GM19467 (cell line): ENCODE measurements around the gene BRSK2.

Experiments used
- ATAC-seq: cut with Tn5 transposase; IDR thresholded peaks from one replicate; pipeline ENCODE4 v1.9.1; 2021; ENCODE audit warnings: mild to moderate bottlenecking, moderate library complexity; ENCODE audit not compliant: unreplicated experiment

The BRSK2 gene

DNA sequence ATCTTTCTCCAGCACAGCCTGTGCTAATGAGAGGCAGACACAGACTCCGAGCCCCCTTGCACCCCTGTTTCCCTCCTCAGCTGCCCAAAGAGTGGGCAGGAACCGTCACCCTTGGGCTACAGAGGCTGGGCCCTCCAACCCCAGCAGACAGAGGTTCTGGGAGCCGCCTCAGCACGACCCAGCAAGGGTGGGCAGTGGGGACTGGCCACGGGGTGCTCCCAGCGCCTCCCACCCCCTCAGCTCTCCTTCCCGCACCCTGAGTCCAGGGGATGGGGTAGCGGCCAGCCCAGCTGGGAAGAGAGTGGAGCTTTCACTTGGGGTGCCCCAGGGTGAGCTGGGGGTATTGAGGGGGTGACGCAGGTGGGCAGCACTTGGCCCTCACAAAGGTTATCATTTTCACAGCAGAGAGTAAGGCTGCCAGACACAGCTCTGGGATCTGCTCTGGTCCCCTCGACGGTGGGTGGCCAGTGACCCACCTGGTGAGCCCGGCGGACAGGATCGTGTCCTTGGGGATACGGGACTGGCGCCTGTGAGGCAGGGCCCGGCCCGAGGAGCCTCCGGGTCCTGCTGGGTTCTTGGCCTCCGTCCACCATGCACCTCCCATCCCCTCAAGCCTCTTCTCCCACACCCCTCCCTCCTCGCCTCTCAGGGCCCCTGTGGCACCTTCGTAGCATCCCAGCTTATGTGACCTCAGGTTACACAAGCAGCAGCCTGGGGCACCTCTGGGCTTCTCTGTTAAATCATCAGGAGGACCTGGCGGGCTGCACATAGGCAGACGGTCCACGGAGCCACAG, 14.4 kb upstream of the BRSK2 start:
- ATAC-seq, result no peak

DNA sequence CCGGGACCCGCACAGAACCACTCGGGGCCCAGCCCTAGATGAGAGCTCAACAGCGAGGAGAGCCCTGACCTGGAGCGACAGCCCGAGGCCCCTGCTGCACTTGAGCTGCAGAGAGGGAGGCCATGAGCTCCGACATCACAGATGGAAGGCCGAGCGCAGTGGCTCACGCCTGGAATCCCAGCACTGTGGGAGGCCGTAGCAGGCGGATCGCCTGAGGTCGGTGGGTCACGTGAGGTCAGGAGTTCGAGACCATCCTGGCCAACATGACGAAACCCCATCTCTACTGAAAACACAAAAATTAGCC, 13.8 kb upstream of the BRSK2 start:
- no peak for ATAC-seq

DNA sequence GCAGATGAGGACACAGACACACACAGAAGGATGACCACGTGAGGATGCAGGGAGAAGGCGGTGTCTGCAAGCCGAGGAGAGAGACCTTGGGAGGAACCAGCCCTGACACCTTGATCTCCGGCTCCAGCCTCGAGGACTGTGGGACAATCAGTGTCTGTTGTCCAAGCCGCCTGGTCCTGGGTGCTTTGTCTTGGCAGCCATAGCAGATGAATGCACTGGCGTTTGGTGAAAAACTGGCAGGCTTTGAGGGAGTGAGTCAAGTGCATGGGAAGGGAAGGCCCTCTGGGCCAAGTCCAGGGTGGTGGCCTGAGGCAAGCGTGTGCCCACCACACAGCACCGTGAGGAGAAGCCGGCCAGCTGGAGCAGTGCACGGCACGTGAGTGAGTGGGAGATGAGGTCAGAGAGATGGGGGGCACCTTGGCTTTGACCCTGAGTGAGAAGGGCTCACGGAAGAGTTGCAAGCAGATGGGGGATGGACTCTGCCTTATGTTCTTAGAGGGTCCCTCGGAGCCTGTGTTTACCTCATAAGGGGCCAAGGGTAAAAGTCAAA, 12.4 kb upstream of the BRSK2 start:
- ATAC-seq, result no peak

DNA sequence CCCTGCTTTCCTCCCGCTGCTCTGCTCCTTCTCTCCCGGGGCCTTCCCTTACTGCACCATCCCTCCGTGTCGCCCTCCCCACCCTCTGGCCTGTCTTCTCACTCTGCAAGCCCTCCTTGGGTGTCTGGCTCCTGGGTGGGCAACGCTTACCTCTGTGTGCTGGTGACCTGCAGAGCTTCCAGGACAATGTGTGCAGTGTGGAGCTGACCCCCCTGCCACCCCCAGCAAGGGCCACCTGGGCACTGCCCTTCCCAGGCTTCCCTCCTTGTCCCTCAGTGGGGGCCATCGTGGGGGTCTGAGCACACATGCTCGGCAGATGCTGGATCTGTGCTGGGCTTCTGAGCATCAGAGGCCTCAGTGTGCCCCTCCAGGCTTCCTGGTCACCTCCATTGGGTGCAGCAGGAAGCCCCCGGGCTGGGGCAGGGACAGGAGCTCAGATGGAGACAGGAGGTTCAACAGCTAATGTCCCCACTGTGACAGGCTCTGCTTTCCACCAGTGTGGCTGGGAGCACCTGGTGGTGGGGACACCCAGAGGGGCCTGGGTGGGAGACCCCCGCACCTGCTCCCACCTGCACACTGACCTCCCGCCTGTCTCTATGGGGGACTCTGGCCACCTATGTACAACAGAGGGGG, 7.8 kb upstream of the BRSK2 start:
- no peak for ATAC-seq

DNA sequence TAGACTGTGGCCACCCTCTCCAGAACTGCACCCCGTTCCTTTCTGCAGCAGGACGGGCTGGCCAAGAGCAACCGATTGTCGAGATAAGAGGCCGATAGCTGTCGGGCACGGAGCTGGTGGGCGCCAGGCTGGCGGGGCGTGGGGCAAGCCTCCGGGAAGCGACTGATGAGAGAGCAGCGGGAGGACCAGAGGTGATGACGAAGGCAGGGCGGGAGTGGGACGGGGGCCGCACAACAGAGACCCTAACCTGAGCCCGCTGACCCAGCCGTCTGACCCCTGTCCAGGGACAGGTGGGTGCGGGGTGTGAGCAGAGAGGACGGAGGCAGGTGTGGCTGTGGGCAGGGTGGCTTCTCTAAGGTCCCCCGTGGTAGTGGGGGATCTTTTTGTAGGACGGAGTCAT, 7.3 kb upstream of the BRSK2 start:
- ATAC-seq, result no peak

DNA sequence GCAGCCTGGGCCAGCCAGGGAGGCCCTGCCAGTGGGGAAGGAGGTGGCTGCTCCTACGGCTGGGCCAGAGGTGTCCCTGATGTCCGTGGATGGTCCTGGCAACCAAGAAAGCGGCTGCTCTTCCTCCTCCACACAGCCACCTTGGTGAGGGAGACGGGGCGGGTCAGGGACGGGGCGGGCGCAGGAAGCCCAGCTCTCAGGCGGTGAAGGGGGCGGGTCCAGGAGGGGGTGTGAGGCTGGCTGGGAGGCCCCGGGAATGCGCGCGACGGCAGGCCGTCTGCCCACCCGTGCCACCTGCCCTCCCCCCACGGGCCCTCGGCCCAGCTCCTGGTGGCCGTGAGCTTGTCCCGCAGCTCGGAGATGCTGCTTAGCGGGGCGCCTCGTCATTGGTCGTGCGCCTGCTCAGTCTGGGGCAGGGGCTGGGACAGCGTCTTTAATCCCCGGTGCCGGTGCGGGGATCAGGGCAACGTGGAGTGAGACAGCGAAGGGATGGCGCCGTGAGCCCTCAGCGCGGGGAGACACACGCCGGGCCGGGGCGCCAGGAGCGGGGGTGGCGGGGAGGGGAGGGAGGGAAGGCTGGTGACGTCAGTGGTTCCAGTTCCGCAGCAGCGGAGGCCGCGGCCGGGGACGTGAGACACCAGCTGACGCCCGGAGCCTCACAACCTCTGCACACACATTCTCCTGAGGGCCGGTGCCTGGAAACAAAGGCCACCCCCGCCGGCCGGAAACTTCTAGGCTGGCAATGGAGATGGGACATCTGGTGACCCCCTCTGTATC, 6.7 kb upstream of the BRSK2 start:
- ATAC-seq, result no peak

DNA sequence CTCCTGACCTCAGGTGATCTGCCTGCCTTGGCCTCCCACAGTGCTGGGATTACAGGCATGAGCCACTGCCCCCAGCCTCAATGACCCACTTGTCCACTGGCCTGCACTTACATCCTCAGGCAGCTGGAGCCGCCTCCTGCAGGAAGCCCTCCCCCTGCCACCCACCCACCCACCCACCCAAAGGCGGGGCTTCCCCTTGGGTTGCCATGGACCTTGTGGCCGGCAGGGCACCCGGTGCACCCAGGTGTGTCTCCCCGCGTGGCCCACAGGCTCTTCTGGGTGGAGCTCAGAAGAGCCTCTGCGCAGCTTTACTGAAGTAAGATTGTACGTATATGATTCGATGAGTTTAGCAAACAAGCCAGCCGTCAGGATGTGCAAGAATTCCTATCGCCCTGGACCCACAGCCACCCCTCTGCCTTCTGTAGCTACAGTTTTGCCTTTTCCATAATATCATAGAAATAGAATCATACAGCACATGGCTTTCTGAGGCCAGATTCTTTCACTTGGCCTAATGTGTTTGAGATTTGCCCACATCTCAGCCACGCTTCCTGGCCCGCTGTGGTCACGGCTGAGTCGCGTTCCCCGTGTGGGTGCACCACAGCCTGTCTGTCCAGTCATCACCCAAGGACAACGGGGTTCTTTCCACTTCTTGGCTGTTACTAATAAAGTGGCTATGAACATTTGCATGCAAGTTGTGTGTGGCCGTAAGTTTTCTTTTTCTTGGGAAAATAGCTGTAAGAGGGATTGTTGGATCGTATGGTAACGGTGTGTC, 5.3 kb upstream of the BRSK2 start:
- no peak for ATAC-seq

DNA sequence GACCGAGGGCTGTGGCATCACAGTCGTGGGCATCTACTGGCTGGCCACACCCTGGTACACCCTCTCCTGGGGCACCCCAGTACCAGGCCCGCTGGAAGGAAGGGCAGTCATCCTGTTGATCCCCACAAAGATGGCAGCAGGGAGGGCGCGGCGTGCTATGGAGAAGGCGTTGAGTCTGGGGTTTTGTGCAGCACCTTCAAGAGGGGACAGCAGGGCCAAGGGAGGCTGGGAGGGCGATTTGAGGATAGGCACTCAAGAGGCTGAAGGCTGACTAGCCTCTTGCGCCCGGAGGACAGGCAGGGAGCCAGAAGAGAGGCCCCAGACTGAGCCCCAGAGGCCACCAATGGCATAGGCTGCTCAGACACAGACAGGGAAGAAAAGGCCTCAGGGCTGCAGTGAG, 2.2 kb upstream of the BRSK2 start:
- no peak for ATAC-seq

DNA sequence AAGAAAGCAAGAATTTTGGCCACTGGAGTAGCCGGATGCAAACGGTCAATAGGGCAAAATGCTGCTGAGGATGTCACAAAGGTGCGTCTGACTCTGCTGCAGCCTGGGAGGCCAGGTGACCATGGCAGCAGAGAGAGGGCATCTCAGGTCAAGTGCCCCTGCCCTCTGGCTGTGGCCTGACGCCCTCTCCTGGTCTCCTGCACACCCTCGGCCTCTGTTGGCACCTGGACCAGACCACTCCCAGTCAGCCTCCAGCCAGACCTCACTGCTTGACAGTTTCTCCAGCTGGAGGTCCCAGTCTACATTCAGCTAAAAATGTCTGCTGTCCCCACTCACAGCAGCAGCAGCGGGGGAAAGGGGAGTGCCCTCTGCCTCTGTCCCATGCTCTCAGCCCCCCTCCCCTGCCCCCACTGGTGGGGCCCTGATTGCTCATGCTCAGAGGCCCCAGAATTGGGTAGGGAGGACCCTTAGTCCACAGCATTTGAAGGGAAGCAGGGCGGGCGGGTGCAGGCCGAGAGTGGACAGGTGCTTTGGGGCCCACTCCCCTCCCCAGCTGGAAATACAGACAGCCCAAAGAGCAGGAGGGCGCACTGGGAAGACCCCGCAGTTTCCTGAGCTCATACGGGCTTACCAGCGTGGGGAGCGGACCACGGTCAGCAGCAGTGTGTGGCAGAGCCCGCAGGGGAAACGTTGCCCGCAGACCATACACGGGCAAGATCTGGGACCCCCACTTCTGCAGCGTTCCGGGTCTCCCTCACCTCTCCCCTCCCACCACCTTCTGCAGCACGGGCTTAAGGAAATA, 1.6 kb upstream of the BRSK2 start:
- ATAC-seq, result no peak

DNA sequence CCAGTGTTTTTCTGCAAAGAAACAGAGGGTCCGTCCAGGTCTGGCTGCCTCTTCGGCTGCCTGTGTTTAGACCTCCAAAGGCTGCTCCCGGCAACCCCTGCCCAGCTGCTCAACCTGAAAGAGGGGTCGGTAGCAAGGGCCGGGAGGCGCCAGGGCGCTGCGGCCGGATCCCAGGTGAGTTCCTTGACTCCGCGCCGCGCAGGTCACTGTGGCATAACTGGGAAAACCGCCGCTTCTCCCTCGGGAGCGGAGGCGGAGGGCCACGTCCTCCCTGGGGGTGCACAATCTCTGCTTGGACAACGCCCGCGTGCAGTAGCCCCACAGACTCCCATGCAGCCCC, 1.0 kb upstream of the BRSK2 start:
- no peak for ATAC-seq

DNA sequence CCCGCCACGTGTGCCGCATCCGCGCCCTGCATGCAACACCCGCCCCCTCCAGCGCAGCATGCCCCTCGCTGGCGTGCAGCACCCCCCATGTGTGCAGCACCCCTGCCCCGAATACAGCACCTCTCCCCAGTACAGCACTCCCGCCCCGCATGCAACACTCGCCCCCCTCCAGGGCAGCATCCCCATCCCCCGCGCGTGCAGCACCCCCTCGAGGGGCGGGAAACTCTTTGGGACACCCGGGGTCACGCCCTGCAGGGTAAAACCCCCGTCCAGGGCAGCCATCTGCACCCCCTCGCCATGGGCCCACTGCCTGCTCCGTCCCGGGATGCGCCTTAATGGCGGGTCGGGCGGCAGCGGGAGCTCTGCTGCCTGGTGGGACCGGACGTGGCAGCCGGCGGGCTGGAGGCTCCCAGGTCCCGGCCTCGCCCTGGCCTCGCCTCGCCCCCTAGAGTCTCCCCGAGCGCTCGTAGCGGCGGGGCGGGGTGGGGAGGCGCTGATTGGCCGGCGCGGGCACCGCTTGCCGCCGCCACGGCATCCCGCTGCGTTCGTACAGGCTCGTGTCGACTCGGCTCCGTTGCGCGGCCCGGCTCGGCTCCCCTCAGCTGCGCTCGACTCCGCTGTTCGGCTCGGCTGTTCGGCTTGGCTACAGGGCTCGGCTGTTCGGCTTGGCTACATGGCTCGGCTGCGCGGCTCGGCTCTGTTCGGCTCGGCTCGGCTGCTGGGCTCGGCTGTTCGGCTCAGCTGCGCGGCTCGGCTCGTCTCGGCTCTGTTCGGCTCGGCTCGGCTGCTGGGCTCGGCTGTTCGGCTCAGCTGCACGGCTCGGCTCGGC, 417 bp upstream of the BRSK2 start:
- peak; percentile 84 for ATAC-seq

DNA sequence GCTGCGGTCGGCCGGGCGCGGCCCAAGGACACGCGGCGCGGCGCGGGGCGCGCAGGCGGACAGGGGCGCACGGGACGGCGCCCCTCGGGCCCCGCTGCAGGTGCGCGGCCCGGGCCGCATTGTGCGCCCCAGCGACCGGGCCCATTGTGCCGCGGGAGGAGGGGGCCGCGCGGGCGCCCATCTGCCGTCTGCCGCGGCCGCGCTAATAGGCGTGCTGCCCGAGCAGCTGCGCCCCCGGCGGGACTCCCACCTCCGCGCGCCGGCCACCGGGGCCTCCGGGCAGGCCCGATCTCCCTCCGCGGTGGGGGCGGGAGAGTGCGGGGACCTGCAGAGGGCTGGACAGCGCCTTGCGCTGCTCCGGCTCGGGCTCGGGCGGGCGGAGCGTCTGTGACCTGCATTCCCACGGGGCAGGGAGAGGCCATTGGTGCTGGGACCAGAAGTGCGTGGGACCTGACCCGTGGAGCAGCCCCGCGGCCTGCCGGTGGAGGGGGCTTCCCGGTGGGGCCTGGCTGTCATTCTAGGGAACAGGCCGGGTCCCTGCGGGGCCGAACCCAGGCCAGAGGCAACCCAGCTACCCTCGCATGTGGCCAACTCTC, 933 bp downstream of the BRSK2 start:
- ATAC-seq, result no peak

DNA sequence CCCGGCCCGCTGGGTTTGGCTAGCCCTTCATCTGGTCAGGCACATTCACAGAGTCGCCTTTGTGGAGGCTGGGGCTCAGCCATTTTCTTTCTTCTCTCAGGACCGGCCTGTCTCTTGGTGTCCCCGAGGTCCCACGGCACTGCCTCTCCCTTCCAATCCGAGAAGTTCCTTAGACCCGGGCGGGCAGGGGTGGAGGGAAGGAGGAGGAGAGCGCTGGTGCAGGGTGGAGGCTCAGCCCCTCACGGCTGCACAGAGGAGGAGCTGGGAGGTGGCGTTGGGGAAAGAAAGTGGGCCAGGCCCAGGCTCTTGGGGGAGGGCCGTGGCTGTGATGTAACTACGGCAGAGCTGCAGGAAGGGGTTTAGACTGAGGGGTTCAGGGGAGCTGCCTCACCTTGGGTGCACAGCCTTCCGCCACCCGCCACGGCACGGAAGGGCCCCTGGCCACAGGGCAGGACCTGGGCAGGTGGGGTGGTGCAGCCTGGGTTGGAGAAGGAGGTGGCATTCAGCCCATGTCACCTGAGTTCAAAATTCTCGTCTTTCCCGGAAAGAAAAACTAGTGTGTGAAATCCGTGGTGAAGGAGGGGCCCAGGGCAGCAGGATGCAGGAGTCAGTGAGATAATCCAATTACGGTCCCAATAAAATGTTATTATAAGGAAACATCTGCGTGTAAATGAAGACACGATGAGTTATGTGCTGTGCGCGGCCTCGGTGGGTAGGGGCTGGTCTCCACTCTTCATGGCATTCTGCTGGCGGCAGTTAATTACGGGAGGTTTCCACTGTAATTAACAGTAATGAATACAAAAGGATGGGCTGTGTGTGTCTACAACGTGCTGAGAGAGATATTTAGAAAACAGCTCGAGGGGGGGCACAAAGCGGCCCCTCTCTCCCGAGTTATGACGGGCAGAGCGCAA, 1.7 kb downstream of the BRSK2 start:
- no peak for ATAC-seq

DNA sequence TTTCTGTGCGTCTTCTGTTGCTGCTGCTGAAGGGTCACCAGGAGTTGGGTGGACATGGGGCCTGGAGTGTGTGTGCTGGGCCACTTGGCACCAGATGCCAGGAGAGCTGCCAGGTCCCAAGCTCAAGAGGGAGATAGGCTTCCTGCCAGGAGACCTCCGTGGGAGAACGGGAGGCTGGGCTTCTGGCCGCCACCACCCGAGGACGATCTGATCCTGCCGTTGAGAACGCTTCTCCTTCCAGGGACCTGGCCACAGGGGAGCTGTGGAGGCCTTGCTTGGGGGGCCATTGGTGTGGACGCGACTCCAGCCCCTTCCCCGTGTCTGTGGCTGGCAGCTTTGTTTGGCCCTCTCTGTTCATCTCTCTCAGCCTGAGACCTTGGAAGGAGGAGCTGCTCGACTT, 2.4 kb downstream of the BRSK2 start:
- ATAC-seq, result no peak

DNA sequence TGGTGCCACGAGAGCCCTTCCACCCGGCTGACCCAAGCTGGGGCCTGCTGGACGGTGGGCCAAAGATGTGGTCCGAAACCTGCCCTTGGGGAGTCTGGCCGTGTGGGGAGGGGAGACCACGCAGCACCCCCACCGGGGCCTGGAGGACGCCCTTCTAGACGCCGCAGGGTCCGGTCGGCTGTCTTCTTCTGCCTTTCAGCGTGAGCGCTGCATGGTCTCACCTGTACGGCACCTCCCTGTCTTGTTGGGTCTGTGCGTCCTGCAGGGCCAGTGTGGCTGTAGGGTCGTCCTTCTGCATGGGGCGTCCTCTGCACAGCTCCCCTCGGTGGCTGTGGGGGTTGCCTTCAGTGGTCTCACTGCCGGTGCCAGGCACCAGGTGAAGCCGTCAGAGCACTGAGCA, 2.8 kb downstream of the BRSK2 start:
- no peak for ATAC-seq

DNA sequence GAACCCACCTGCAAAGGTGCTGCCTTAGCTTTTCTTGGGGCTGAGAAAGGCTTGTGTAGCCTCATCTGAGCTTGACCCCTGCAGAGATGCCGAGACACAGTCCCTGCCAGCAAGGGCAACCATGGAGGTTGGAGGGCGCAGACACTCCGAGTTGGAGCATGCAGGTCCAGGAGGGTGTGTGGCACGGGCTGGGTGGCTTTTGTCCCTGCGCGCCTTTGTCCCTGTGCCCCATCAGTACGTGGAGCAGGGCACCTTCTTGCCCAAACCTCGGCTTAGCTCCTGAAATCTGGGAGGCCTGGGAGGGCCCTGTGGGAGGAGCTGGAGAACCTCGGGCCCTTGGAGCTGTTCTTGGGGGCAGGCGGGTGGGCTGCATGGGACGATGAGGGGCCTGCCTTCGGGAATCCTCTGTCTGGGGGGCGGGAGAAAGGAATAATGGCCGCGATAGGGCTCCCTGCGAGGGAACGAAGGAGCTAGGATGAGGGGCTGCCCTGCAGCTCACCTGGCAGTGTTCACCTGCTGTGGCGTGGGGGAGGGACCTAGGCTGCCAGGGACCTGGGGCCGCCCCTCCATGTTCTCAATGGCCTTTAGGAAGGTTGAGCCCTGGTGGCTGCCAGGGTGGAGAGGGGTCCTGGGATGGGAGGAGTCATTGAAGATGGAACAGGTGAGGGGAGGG, 3.4 kb downstream of the BRSK2 start:
- no peak for ATAC-seq

DNA sequence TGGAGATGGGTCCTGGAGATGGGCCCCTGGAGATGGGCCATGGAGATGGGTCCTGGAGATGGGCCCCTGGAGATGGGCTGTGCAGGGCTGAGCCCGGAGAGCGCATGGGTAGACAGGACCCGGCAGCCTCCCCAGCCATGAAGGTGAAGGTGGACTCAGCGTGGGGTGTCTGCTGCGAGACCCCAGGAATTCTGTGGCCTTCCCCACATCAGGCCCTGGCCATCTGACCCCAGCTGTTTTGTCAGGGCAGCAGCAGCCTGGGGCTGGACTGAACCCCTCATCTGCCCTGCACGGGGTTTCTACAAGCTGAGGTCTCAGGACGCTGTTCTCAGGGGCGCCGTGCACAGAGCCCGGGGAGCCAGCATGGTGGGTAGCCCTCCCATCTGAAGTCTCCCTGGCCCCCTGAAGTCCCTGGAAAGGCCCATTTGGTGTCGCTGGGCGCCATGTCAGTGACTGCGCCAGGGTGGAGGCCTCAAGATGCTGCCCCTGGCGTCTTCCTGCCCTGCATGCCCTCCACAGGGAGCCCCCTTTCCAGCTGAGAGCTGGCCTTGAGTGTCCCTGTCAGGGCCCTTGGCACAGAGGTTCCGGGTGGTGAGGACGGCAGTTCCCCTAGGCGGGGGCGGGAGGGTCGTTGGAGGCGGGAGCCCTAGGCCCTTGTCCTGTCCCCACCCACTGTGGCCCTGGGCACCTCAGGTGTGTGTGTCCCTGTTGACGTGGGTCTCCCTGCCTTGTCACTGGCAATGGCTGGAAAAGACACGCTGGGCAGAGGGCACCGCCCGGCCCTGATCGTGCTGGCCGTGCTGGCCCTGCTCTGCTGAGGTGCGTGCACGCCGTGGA, 5.4 kb downstream of the BRSK2 start:
- ATAC-seq, result no peak
